Epithelial cell of alveolus of lung (primary cell): ENCODE data around the gene TARBP2. TPM values are rescaled to one million over a fixed set of nuclear protein-coding genes. Genes with fewer than 3 reads are reported as not detected.

Experiments
- total RNA-seq: library from RNA; depleted of rRNA; stranded (reverse); fragments of >200 nt; gene quantifications from 2 replicates; pipeline ENCODE4 v1.2.1, GENCODE V29; 2015

The TARBP2 gene
- total RNA-seq = 35.2 and 39.8 TPM in 2 replicates

DNA sequence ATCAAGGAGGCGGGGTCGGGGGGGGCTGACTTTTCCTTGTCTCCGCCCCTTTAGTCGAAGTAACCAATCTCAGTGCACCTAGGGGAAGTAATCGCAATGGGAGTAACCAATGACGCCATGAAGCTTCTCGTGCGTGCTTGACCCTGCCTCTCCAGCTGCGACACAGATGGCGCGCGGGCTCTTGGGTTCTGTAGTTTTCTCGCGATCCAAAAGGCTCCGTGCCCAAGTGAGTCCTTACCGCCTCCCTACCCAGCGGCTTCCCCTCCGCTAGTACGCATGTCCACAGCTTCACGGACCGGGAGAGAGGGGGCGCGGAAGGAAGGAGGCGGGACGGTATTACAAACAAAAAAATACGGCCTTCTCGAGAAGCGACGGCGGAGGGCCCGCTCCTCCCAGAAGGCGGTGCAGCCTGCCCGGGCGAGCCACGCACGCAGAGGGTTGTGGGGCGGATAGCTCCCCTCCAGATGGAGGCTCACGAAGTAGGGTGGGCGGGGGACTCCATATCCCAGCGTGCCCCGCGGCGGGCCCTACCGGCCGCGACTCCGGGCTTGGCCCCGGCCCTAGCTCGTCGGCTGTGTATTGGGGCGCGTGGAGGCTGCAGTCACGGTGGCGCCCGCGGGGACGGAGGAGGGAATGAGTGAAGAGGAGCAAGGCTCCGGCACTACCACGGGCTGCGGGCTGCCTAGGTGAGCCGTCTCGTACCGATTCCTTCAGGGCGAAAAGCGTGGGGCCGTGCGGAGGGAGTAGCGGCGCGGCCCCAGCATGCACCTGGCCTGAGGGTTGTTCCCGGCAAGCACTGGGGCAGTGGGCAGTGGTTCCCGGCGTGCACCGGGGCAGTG lies at the start of gene TARBP2:
TARBP2 (plus strand) TSS at position 508 of the 839 bp plus-strand sequence; CDS start at position 634, 126 bp downstream.

DNA sequence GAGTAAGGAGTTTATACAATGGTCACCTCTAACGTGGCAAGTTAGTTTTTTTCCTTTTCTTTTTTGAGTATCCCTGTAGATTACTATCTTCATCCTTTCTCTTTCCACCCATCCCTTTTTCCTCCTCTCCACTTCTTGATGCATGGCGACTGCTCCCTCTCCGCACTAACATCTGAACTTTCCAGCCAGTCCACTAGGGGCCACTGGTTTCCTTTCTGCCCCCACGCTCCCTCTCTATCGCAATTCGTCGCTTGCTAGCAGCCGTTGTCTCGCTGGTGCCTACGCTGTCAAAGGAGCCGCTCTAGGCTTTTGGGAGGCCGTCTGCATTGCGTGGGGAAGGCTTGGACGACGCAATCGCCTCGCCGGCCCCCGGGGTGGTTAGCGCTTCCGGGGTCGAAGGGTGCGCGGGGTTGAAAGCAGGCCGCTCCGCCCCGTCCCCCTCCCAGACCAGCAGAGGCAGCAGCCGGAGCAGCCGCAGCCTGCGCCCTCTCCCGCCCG lies 49.4 kb upstream of the TARBP2 start, which contains the start of gene PCBP2:
PCBP2 (plus strand) TSS at position 442 of the 498 bp plus-strand sequence. CDS start 2,699 bp downstream, outside the sequence.

GRCh38 chr12:53499266-53500141 lies 1.6 kb upstream of the TARBP2 start, which contains the start of gene MAP3K12:
TSS of gene MAP3K12 (minus strand) at chr12:53499458. CDS start at chr12:53487391, 12,067 bp downstream.

GRCh38 chr12:53506881-53507602 lies 6.0 kb downstream of the TARBP2 start, which contains the start of gene NPFF:
TSS of gene NPFF (minus strand) at chr12:53507484. CDS start at chr12:53507474, 10 bp downstream.

Other genes starting within 250 kb of the TARBP2 start
- 3.0 and 7.4 TPM in 2 replicates for gene ESPL1, start 233.0 kb upstream of the TARBP2 start, total RNA-seq
- gene PFDN5, start 205.7 kb upstream of the TARBP2 start, total RNA-seq = 447 and 505 TPM in 2 replicates
- gene MYG1, start 201.6 kb upstream of the TARBP2 start, total RNA-seq = 69.1 and 89.9 TPM in 2 replicates
- gene AAAS, start 179.7 kb upstream of the TARBP2 start, total RNA-seq = 54.5 and 63.0 TPM in 2 replicates
- under 0.01 TPM in 1 of 2 replicates, not detected in the other for gene SP7, start 164.9 kb upstream of the TARBP2 start, total RNA-seq
- 37.4 and 57.1 TPM in 2 replicates for gene SP1, start 121.1 kb upstream of the TARBP2 start, total RNA-seq
- gene AMHR2, start 77.4 kb upstream of the TARBP2 start, total RNA-seq = not detected in 2 replicates
- 75.0 and 88.2 TPM in 2 replicates for gene PRR13, start 59.5 kb upstream of the TARBP2 start, total RNA-seq
- 198 and 538 TPM in 2 replicates for gene PCBP2, start 49.2 kb upstream of the TARBP2 start, total RNA-seq
- gene MAP3K12, start 1.8 kb upstream of the TARBP2 start, total RNA-seq = 15.9 and 55.6 TPM in 2 replicates
- 1.7 TPM in 1 of 2 replicates, not detected in the other for gene NPFF, start 6.2 kb downstream of the TARBP2 start, total RNA-seq
- 10.6 and 18.0 TPM in 2 replicates for gene ATF7, start 125.1 kb downstream of the TARBP2 start, total RNA-seq
- 424 and 621 TPM in 2 replicates for gene ATP5MC2, start 174.8 kb downstream of the TARBP2 start, total RNA-seq
- gene CALCOCO1, start 226.2 kb downstream of the TARBP2 start, total RNA-seq = 52.1 and 84.1 TPM in 2 replicates